GM12878 (cell line): ENCODE data around the gene SCYGR3.

ENCODE experiments used
- CTCF ChIP-seq, 3 experiments: IDR thresholded peaks in 2 of 3; conservative IDR thresholded peaks in 1 of 3; 2 replicates each; pipeline ENCODE4 v1.5.1; 2011; ENCODE audit warnings: low read depth in 3 of 3, low read length in 3 of 3, mild to moderate bottlenecking in 3 of 3, control low read depth in 2 of 3, moderate library complexity in 2 of 3, inconsistent platforms in 1 of 3, mixed read lengths in 1 of 3; ENCODE audit not compliant: control insufficient read depth in 2 of 3, insufficient read depth in 1 of 3; ENCODE audit errors: extremely low read depth in 1 of 3
- FOXM1 ChIP-seq: IDR thresholded peaks from 2 replicates; pipeline ENCODE4 v1.6.1; 2012; ENCODE audit warnings: low read depth, mild to moderate bottlenecking, inconsistent platforms, low read length, moderate library complexity
- JUNB ChIP-seq: IDR thresholded peaks from 2 replicates; pipeline ENCODE4 v1.6.1; 2016; ENCODE audit warnings: antibody characterized with exemption, mild to moderate bottlenecking
- MAX ChIP-seq: IDR thresholded peaks from 2 replicates; pipeline ENCODE4 v1.6.1; 2012; ENCODE audit warnings: low read depth, low read length, improper control_type of control experiment
- MYC ChIP-seq: IDR thresholded peaks from 2 replicates; pipeline ENCODE4 v1.6.1; 2011; ENCODE audit warnings: mild to moderate bottlenecking, low read length, moderate library complexity, inconsistent platforms; ENCODE audit not compliant: insufficient read depth, insufficient replicate concordance, insufficient read length, severe bottlenecking
- POLR2A ChIP-seq: IDR thresholded peaks from 2 replicates; pipeline ENCODE4 v1.6.1; 2011; ENCODE audit warnings: low read depth, mild to moderate bottlenecking, low read length
- POLR2AphosphoS5 ChIP-seq: IDR thresholded peaks from 2 replicates; pipeline ENCODE4 v1.6.1; 2011; ENCODE audit warnings: mild to moderate bottlenecking, low read length, inconsistent platforms
- RAD51 ChIP-seq: fragments of 450-650 bp; IDR thresholded peaks from 2 replicates; pipeline ENCODE4 v1.6.1; 2016; ENCODE audit warnings: moderate library complexity, mild to moderate bottlenecking, inconsistent platforms
- RBBP5 ChIP-seq: fragments of 200-600 bp; sonication (generic); conservative IDR thresholded peaks from 2 replicates; pipeline ENCODE4 v1.6.1; 2016
- RCOR1 ChIP-seq: conservative IDR thresholded peaks from 2 replicates; pipeline ENCODE4 v1.6.1; 2012; ENCODE audit warnings: low read depth, low read length, improper control_type of control experiment
- ZNF207 ChIP-seq: fragments of 450-650 bp; IDR thresholded peaks from 2 replicates; pipeline ENCODE4 v1.6.1; 2014; ENCODE audit warnings: antibody characterized with exemption, mild to moderate bottlenecking, borderline replicate concordance
- ZNF592 ChIP-seq: fragments of 450-650 bp; IDR thresholded peaks from 2 replicates; pipeline ENCODE4 v1.6.1; 2017; ENCODE audit warnings: mild to moderate bottlenecking, moderate library complexity

- TF ChIP-seq ZNF207 (no peak), CTCF (IDR thresholded peaks at IDR 0.05 in 2 of 3, conservative IDR thresholded peaks at IDR 0.05 in 1 of 3; ENCODE audit: control insufficient read depth in 2 of 3, extremely low read depth in 1 of 3, insufficient read depth in 1 of 3, low read depth in 3 of 3, low read length in 3 of 3) (no peak), FOXM1 (no peak), POLR2A (no peak), MYC (no peak), RCOR1 (no peak), MAX (no peak), RAD51 (no peak), ZNF592 (no peak), JUNB (no peak), POLR2AphosphoS5 (no peak), RBBP5 (no peak)
These were observed 4.5 kb downstream of the SCYGR3 start for GRCh38 chr2:227610123-227610522.
